IMR-90 (cell line): Measurements from ENCODE around the gene STUM. TPM values are rescaled to one million over a fixed set of nuclear protein-coding genes. Genes with fewer than 3 reads are reported as not detected.
A peak's percentile ranks its signal among the peaks of the same experiment; 100 is the strongest.

Experiments used
- ATAC-seq: fragments of 200-7000 bp; cut with Tn5 transposase; 2 replicates; pipeline ENCODE4 v1.9.1; 2020; ENCODE audit warnings: low read depth, mild to moderate bottlenecking, moderate library complexity
- BruUV-seq: library from RNA; stranded (reverse); fragments of 400-500 nt; replicated peaks from 2 replicates; lab custom pipeline; 2021; lab: Mats Ljungman, UMichigan
- CTCF ChIA-PET: fragments of 300-600 bp; formaldehyde crosslinking; extraction: SDS; loops from one replicate; lab custom pipeline; 2021; ENCODE audit warnings: antibody characterized with exemption; lab: Yijun Ruan, JAX
- POLR2A ChIA-PET: fragments of 300-600 bp; sonication (Branson Sonifier 250); formaldehyde crosslinking; loops from one replicate; lab custom pipeline; 2022; ENCODE audit warnings: antibody characterized with exemption; ENCODE audit not compliant: unreplicated experiment; lab: Charles Lee
- DNase-seq: peaks from one replicate; pipeline ENCODE4 v3.0.0; 2013
- H2AFZ ChIP-seq: replicated peaks from 2 replicates; pipeline ENCODE3; 2013; ENCODE audit warnings: low read length, mild to moderate bottlenecking; ENCODE audit not compliant: poor library complexity
- H2AK5ac ChIP-seq: 2 replicates; pipeline ENCODE4 v1.6.1; 2013; ENCODE audit warnings: low read depth, low read length, inconsistent platforms
- H2AK9ac ChIP-seq: replicated peaks from 2 replicates; pipeline ENCODE3; 2013; ENCODE audit warnings: mild to moderate bottlenecking, low read depth, low read length, moderate library complexity; ENCODE audit not compliant: poor library complexity
- H2BK120ac ChIP-seq: 2 replicates; pipeline ENCODE4 v1.6.1; 2013; ENCODE audit warnings: low read depth, low read length, inconsistent platforms
- H2BK15ac ChIP-seq: 3 replicates; pipeline ENCODE4 v1.6.1; 2013; ENCODE audit warnings: low read depth, low read length, inconsistent platforms
- H2BK20ac ChIP-seq: 2 replicates; pipeline ENCODE4 v1.6.1; 2013; ENCODE audit warnings: low read depth, mild to moderate bottlenecking, inconsistent platforms, low read length, moderate library complexity
- H2BK5ac ChIP-seq: 2 replicates; pipeline ENCODE4 v1.6.1; 2013; ENCODE audit warnings: mild to moderate bottlenecking, low read depth, low read length, inconsistent platforms; ENCODE audit not compliant: poor library complexity, severe bottlenecking
- H3K14ac ChIP-seq: replicated peaks from 2 replicates; pipeline ENCODE4 v1.6.1; 2013; ENCODE audit warnings: low read depth, low read length, inconsistent platforms
- H3K18ac ChIP-seq: 2 replicates; pipeline ENCODE4 v1.6.1; 2013; ENCODE audit warnings: low read depth, low read length, control low read depth
- H3K23ac ChIP-seq: 2 replicates; pipeline ENCODE4 v1.6.1; 2013; ENCODE audit warnings: low read depth, low read length, inconsistent platforms
- H3K27ac ChIP-seq: 2 replicates; pipeline ENCODE4 v1.5.1; 2013; ENCODE audit warnings: mild to moderate bottlenecking, control low read depth, low read length; ENCODE audit not compliant: insufficient read depth
- H3K27me3 ChIP-seq: 2 replicates; pipeline ENCODE4 v1.6.1; 2013; ENCODE audit warnings: low read length; ENCODE audit not compliant: control insufficient read depth, insufficient read depth
- H3K36me3 ChIP-seq: 2 replicates; pipeline ENCODE4 v1.6.1; 2013; ENCODE audit warnings: low read length, mixed read lengths; ENCODE audit not compliant: control insufficient read depth, insufficient read depth
- H3K4ac ChIP-seq: 2 replicates; pipeline ENCODE4 v1.6.1; 2013; ENCODE audit warnings: low read depth, low read length, inconsistent platforms
- H3K4me1 ChIP-seq: 2 replicates; pipeline ENCODE4 v1.6.1; 2013; ENCODE audit warnings: low read length, mixed read lengths; ENCODE audit not compliant: control insufficient read depth, insufficient read depth
- H3K4me2 ChIP-seq: 2 replicates; pipeline ENCODE4 v1.6.1; 2013; ENCODE audit warnings: low read depth, mild to moderate bottlenecking, control low read depth, low read length, moderate library complexity
- H3K4me3 ChIP-seq: 2 replicates; pipeline ENCODE4 v1.5.1; 2013; ENCODE audit warnings: low read depth, mild to moderate bottlenecking, control low read depth, low read length, moderate library complexity; ENCODE audit not compliant: insufficient read depth
- H3K56ac ChIP-seq: 2 replicates; pipeline ENCODE4 v1.6.1; 2013; ENCODE audit warnings: low read length, inconsistent platforms; ENCODE audit not compliant: insufficient read depth; ENCODE audit errors: extremely low read depth
- H3K79me1 ChIP-seq, 2 experiments: 2 replicates each; pipeline ENCODE4 v1.6.1; 2013; ENCODE audit warnings: low read length in 2 of 2, inconsistent platforms in 1 of 2, low read depth in 1 of 2
- H3K9ac ChIP-seq: 2 replicates; pipeline ENCODE4 v1.6.1; 2013; ENCODE audit warnings: low read depth, low read length, control low read depth
- H3K9me1 ChIP-seq: 2 replicates; pipeline ENCODE4 v1.6.1; 2013; ENCODE audit warnings: low read length, inconsistent platforms; ENCODE audit not compliant: insufficient read depth
- H3K9me3 ChIP-seq: 2 replicates; pipeline ENCODE4 v1.6.1; 2013; ENCODE audit warnings: low read length; ENCODE audit not compliant: control insufficient read depth, insufficient read depth
- H4K20me1 ChIP-seq: 2 replicates; pipeline ENCODE4 v1.6.1; 2013; ENCODE audit warnings: low read length, inconsistent platforms; ENCODE audit not compliant: insufficient read depth
- H4K5ac ChIP-seq: 2 replicates; pipeline ENCODE4 v1.6.1; 2013; ENCODE audit warnings: mild to moderate bottlenecking, low read depth, low read length, control low read depth
- H4K8ac ChIP-seq, 2 experiments: 2 replicates each; pipeline ENCODE4 v1.6.1; 2013; ENCODE audit warnings: low read depth in 2 of 2, low read length in 2 of 2, control low read depth in 1 of 2, inconsistent platforms in 1 of 2
- H4K91ac ChIP-seq: 2 replicates; pipeline ENCODE4 v1.6.1; 2013; ENCODE audit warnings: low read depth, low read length, inconsistent platforms; ENCODE audit not compliant: insufficient read depth
- FOS ChIP-seq: fragments of 150-350 bp; IDR thresholded peaks from 2 replicates; pipeline ENCODE4 v1.6.1; 2016; ENCODE audit warnings: low read depth, low read length
- WGBS, 2 experiments: methylation state at CpG; one replicate each; pipeline versions ENCODE4 v1.1.5 to v1.1.7; 2013; ENCODE audit warnings: missing lambda C conversion rate in 2 of 2; ENCODE audit not compliant: insufficient read length in 1 of 2; ENCODE audit errors: extremely low coverage in 2 of 2; 5-methylcytosine and 5-hydroxymethylcytosine counted together
- dilution Hi-C: fragments of 300-500 bp; cut with HindIII; formaldehyde crosslinking; loops from one replicate; pipeline ENCODE4 v1.14.3; 2018; ENCODE audit warnings: low sequenced_read_pairs; ENCODE audit not compliant: unreplicated experiment
- in situ Hi-C: fragments of 300-500 bp; cut with MboI; formaldehyde crosslinking; loops from 3 replicates; pipeline ENCODE4 v1.14.3; 2019; ENCODE audit warnings: low sequenced_read_pairs, inconsistent platforms, mixed read lengths
- intact Hi-C: fragments of 100-400 bp; cut with micrococcal nuclease; formaldehyde crosslinking; loops from 2 replicates; pipeline ENCODE4 v1.10.0; 2022
- polyA plus RNA-seq, 3 experiments: library from polyadenylated mRNA; depleted of rRNA; stranded (reverse); fragments of >200 nt; gene quantifications; 2 replicates each; pipeline ENCODE4 v1.2.3, GENCODE V29; 2012; ENCODE audit warnings: low replicate concordance in 1 of 3
- total RNA-seq: library from RNA; depleted of rRNA; stranded (reverse); fragments of >200 nt; gene quantifications from 2 replicates; pipeline ENCODE4 v1.2.3, GENCODE V29; 2012

STUM gene
- total and polyA plus RNA-seq, 2 of the 4 experiments (the other 2 are of a cell fraction): not detected

DNA sequence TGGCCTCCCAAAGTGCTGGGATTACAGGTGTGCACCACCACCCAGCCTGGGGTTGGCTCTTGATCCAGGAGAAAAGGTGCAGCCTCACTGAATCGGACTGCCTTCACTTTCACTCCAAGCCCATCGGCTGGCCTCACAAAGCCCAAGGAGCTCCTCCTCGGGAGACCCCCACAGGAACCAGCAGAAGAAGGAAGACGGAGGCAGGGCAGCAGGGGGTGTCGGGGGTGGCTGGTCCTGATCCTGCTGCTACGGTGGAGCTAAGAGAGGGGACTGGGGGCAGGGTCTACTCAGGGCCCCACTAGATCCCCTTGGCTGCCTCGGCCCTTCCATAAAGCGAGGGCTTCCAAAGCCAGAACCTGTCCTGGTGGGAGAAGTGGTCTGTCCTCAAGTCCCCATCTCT is 93.9 kb downstream of the STUM start:
- TF ChIP-seq FOS: no peak
- ChIA-PET CTCF (no interaction called here), POLR2A (no interaction called here)
- H3K4me2 ChIP-seq: no peak overlapping the region
- H3K27ac ChIP-seq: no peak overlapping the region
- H3K36me3 ChIP-seq: peaks cover 5% of the 10 kb centered on the region; the same call in 1 of the 2 replicates
- no peak overlapping the region for H3K23ac ChIP-seq
- H3K14ac ChIP-seq: no peak overlapping the region
- H2AFZ ChIP-seq: no peak overlapping the region
- H2BK5ac ChIP-seq: no peak overlapping the region
- no peak overlapping the region for H4K8ac ChIP-seq
- H3K9ac ChIP-seq: no peak overlapping the region
- H2AK9ac ChIP-seq: peak overlapping the region; percentile 60
- no peak overlapping the region; the same call in 1 of the 2 replicates for H3K4ac ChIP-seq
- WGBS, 2 experiments: 100% methylated on average over 2 of the region's 8 CpGs; no CpG with 5 or more reads in 1 of the 2 experiments
- H3K18ac ChIP-seq: no peak overlapping the region
- H3K4me3 ChIP-seq: no peak overlapping the region
- no peaks in the 10 kb centered on the region for H3K27me3 ChIP-seq
- dilution Hi-C loops (no loop called here), intact Hi-C loops (no loop called here), in situ Hi-C loops (no loop called here)
- no peaks in the 10 kb centered on the region for H3K9me3 ChIP-seq
- H3K56ac ChIP-seq: no peak overlapping the region
- no peak for ATAC-seq
- H2BK20ac ChIP-seq: no peak overlapping the region
- H2AK5ac ChIP-seq: 0 out of 2 replicates have a peak overlapping the region, but pooled peaks have one; percentile 12
- no peak overlapping the region; the same call in 2 of the 3 replicates for H2BK15ac ChIP-seq
- no peaks in the 10 kb centered on the region for H4K20me1 ChIP-seq
- H3K4me1 ChIP-seq: peaks cover 22% of the 10 kb centered on the region
- BruUV-seq: no TSS peak
- H4K5ac ChIP-seq: no peak overlapping the region
- no peak for DNase-seq
- peaks cover 5% of the 10 kb centered on the region; the same call in 1 of the 2 replicates for H3K9me1 ChIP-seq
- no peak overlapping the region for H4K91ac ChIP-seq
- H2BK120ac ChIP-seq: no peak overlapping the region
- H3K79me1 ChIP-seq: no peaks in the 10 kb centered on the region
